ENCODE measurements around the gene ECHDC1.
"Not testable (repeated sequence)": the region's sequence is repeated elsewhere in the genome, so short reads cannot be mapped to it uniquely, and the experiment has no call there.

The ECHDC1 gene, protein sequence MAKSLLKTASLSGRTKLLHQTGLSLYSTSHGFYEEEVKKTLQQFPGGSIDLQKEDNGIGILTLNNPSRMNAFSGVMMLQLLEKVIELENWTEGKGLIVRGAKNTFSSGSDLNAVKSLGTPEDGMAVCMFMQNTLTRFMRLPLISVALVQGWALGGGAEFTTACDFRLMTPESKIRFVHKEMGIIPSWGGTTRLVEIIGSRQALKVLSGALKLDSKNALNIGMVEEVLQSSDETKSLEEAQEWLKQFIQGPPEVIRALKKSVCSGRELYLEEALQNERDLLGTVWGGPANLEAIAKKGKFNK
- 12.2 to 32.9 reads per million in 2 donors for total RNA-seq

DNA sequence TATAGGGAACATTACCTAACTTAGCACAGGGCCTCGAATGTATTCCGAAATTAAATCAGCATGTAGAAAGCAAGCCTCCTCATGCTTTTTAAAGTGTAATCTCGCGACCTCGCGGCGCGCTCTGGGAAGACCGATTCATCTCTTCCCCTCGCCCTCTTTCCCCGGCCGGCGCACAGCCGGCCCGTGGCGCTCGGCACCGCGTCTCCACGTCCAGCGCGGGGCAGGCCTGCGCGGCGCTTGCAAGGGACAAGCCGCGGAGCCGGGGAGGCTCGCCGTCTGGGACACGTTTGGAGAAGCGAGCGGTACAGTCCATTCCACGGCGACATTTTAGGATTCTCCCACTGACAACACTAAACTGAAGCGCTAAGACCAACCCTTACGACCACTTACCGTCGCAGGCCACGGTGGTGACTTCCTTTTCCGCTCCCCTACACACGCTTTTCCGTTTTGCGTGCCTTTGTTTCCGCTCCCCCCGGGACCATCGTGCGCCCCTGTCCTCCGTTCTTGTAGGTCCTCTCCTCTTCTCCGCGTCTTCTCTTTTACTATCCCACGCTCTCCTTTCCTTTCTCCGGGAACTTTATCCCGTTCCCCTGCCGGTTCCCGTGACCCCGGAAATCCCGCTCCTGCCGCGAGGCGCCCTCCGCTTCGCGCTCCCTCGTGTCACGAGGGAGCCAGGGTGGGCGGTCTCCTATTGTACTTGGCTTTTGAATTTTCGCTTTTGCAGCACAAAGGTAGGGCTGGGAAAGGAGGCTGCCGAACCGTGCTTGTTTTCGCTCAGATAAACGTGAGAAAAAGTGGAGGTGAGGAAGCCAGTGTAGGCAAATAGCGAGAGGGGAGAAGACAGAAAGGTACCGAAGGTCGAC lies at the start of gene ECHDC1:
ECHDC1 (minus strand) TSS at position 664 of the 863 bp plus-strand sequence. CDS start 12,581 bp downstream, outside the sequence.
- peak; percentile 30 to 92 (median 61) for DNase-seq

DNA sequence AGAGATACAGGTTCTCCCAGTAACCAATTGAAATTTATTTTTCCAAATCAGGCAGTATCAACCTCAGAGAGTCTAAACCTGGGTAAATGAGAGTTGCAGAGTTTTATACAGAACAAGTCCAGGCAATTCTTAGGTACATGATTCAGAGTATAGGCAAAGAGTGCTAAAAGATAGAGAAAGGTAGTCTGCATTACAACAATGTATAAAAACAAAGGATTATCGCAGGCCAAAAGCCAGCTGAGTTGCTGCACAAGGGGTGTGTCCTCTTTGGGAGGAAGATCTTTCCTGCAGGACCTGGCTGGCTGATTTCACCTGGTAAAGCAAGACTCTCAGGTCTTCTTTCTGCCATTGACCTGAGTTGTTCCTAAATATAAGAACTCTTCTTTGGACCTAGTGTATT lies 48.9 kb upstream of the ECHDC1 start:
- no peak for DNase-seq

DNA sequence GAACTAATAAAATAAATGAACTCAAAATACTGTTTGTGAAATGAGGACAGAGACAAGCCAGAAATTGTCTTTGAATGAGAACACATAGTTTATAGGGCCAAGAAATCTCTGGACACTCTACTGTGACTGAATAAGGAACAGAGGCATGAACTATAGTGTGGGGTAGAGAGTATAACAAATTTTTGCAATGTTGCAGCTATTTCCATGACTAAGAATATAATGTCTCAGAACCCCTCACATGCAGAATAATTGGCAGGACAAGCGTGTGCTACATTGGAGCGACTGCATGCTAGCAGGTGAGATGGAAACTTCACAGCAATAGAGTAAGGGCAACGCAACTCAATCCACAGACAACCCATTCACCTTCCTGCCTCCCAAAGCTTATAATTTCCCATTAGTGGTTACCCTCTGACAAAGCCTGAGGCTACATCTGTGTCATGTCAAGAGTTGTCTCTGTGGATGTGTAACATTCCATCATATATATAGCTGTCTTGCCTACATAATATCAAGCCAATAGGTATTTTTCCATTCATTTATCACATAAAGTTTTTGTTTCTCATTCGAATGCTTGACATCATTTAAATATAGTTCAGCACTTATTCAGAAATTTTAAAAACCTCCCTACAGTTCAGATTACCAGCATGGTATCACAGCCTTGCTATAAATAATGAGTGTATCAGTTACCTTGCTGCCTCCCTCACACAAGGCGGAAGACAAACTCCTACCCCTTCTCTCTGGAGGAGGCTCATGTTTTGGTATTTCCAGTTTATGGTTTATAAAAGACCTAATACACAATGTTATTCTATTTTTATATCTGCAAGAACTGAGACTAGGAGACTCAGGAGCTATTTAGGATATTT lies 47.9 kb upstream of the ECHDC1 start:
- no peak for DNase-seq

GRCh38 chr6:127389706-127390105 lies 46.3 kb upstream of the ECHDC1 start:
- no peak for DNase-seq

- DNase-seq = no peak
These were observed 42.4 kb upstream of the ECHDC1 start for GRCh38 chr6:127385668-127386430.

DNA sequence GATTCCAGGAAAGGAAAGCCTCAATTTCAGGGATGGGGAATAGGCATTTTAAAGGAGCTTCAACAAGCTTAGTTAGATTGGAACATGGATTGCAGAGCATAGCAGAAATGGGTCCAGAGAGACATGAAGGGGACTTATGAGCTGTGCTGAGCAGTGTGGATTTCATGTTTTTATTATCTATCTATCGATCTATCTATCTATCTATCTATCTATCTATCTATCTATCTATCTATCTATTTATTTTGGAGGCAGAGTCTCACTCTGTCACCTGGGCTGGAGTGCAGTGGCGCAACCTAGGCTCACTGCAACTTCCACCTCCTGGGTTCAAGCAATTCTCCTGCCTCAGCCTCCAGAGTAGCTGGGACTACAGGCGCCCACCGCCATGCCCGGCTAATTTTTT lies 41.4 kb upstream of the ECHDC1 start:
- not testable (repeated sequence) for DNase-seq

GRCh38 chr6:127383988-127384387 lies 40.6 kb upstream of the ECHDC1 start:
- DNase-seq = no peak

- DNase-seq = no peak
These were observed 39.0 kb upstream of the ECHDC1 start for GRCh38 chr6:127382413-127382812.

DNA sequence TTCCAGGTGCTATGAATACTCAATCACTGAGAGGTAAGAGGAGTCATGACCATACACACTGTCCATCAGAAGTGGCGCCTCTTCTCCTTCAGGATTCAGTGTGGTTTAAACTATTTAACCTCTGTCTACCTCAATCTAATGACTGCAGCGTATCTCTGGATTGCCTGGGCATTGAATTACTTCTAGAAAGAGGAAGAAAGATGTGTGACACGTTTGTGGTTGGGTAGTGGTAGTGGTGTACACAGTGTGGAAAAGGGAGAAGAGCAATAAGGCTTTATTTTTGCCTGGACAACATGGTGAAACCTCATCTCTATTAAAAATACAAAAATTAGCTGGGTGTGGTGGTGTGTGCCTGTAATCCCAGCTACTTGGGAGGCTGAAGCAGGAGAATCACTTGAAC lies 38.0 kb upstream of the ECHDC1 start:
- no peak for DNase-seq

- DNase-seq = no peak
These were observed 33.3 kb upstream of the ECHDC1 start for GRCh38 chr6:127376685-127377084.

DNA sequence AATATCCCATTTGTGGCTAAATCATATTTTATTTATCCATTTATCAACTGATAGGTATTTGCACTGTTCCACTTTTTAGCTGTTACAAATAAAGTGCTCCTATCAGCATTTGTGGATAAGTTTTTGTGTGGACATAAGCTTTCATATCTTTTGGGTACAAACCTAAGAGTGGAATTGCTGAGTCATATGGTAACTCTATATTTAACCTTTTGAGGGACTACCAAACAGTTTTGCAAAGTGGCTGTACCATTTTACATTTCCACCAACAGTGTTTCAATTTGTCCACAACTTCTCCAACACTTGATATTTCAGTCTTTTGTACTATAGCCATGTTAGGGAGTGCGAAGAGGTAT lies 23.6 kb upstream of the ECHDC1 start:
- DNase-seq = no peak

- no peak for DNase-seq
These were observed 23.0 kb upstream of the ECHDC1 start for GRCh38 chr6:127366282-127367022.

GRCh38 chr6:127365874-127366273 lies 22.5 kb upstream of the ECHDC1 start:
- no peak for DNase-seq

DNA sequence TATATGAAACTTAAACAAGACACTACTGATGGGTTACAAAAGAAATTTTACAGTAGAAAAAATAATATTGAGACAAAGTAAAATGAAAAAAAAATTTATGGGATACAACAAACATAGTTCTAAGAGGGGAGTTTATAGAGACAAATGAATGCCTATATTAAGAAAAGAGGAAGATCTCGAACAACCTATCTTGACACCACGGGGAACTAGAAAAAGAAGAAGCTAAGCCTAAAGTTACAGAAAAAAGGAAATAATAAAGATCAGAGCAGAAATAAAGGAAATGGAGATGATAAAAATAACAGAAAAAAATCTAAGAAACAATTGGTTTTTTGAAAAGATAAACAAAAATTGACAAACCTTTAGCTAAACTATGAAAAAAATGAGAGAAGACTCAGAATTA lies 9.1 kb upstream of the ECHDC1 start:
- DNase-seq = no peak

- no peak for DNase-seq
These were observed 6.6 kb upstream of the ECHDC1 start for GRCh38 chr6:127349980-127350379.

- DNase-seq = no peak
These were observed 4.7 kb upstream of the ECHDC1 start for GRCh38 chr6:127348028-127348661.

GRCh38 chr6:127347178-127347577 lies 3.8 kb upstream of the ECHDC1 start:
- DNase-seq = no peak

DNA sequence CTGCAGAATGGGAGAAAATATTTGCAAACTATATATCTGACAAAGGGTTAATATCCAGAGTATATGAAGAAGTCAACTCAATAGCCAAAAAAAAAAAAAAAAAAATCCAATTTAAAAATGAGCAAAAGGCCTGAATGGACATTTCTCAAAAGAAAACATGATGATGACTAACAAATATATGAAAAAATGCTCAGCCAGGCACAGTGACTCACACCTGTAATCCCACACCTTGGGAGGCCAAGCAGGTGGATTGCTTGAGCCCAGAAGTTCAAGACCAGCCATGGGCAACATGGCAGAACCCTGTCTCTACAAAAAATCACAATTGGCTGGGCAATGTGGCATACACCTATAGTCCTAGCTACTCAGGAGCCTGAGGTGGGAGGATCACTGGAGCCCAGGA lies 2.1 kb upstream of the ECHDC1 start:
- no peak for DNase-seq

DNA sequence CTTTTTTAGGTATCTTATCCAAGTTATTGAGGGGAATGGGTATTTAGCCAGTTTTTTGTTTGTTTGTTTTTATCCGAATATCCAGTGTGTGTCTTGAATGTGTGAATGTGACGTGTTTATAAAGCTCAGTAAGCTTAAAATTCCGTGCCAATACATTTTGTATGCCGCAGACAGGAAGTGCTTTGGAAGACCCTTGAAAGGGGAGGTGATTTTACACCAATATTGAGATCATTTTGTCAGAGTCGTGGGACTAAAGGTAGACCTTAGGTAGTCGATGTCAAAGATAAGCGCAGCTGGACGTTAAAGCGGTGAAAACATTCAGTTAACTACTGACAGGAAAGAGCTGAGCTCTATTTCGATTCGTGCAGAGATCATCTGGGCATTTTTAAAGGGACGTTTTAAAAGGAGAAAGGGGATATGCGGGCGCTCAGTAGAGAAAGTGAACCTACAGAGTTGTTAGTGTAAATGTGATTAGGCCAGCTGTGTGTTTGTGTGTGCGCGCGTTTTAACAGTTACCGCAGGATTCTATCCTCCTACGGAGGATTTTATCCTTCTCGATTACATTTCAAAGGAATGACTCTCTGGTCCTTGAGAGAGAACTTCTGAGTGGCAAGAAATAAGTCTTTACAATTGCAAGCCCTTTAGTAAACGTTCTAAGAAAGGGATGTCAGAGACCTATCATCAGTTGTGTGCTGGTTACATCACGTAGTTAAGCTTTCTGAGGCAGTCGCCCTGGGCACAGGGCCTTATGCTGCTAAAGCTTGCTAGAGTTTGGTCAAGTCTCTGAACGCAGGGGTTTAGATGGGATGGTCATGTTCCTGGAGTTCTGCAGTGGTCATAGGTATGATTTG lies 625 bp upstream of the ECHDC1 start:
- DNase-seq = peak in 1 of 5 experiments; percentile 48
